ENCODE data around the gene CHRDL2.

CHRDL2 gene

GRCh38 chr11:74710281-74710938 lies 20.8 kb downstream of the CHRDL2 start:
- no peak for DNase-seq

- no peak for DNase-seq
Measured at GRCh38 chr11:74709175-74709574, 22.1 kb downstream of the CHRDL2 start.

- no peak for DNase-seq
Measured at GRCh38 chr11:74707602-74708510, 23.4 kb downstream of the CHRDL2 start.

- DNase-seq, result no peak
Measured at GRCh38 chr11:74707182-74707581, 24.0 kb downstream of the CHRDL2 start.

GRCh38 chr11:74703211-74703610 lies 28.0 kb downstream of the CHRDL2 start:
- DNase-seq, result no peak

GRCh38 chr11:74702383-74703007 lies 28.7 kb downstream of the CHRDL2 start:
- DNase-seq, result peak; percentile 50 to 76

- DNase-seq, result peak in 1 of 2 donors; percentile 22
Measured at GRCh38 chr11:74701351-74701750, 29.9 kb downstream of the CHRDL2 start.

- DNase-seq, result no peak
Measured at GRCh38 chr11:74699615-74700396, 31.4 kb downstream of the CHRDL2 start.

- no peak for DNase-seq
Measured at GRCh38 chr11:74697722-74698121, 33.5 kb downstream of the CHRDL2 start.

- DNase-seq, result peak in 1 of 2 donors; percentile 40
Measured at GRCh38 chr11:74696939-74697675, 34.1 kb downstream of the CHRDL2 start.

- no peak for DNase-seq
Measured at GRCh38 chr11:74696500-74696899, 34.7 kb downstream of the CHRDL2 start.

- DNase-seq, result no peak
Measured at GRCh38 chr11:74695705-74696280, 35.4 kb downstream of the CHRDL2 start.

GRCh38 chr11:74694136-74694930 lies 36.9 kb downstream of the CHRDL2 start:
- DNase-seq, result no peak

- DNase-seq, result no peak
Measured at GRCh38 chr11:74693531-74693930, 37.7 kb downstream of the CHRDL2 start.

- no peak for DNase-seq
Measured at GRCh38 chr11:74691755-74692154, 39.5 kb downstream of the CHRDL2 start.

- no peak for DNase-seq
Measured at GRCh38 chr11:74689666-74690065, 41.6 kb downstream of the CHRDL2 start.

GRCh38 chr11:74687237-74688023 lies 43.8 kb downstream of the CHRDL2 start:
- peak; percentile 43 to 72 for DNase-seq

GRCh38 chr11:74686792-74687191 lies 44.4 kb downstream of the CHRDL2 start:
- DNase-seq, result peak; percentile 53 to 68

- peak; percentile 89 to 94 for DNase-seq
Measured at GRCh38 chr11:74685905-74686304, 45.3 kb downstream of the CHRDL2 start.

- no peak for DNase-seq
Measured at GRCh38 chr11:74685338-74685737, 45.9 kb downstream of the CHRDL2 start.
